CD4-positive, alpha-beta T cell treated with Interleukin-17A for 1 hour (primary cell): Measurements from ENCODE around the gene DNAJC11.
"Not testable (repeated sequence)": the region's sequence is repeated elsewhere in the genome, so short reads cannot be mapped to it uniquely, and the experiment has no call there.

Source experiments
- DNase-seq: peaks from one replicate; pipeline ENCODE4 v3.0.0-alpha.2; 2020

DNAJC11 gene

GRCh38 chr1:6622396-6623152, 79.0 kb downstream of the DNAJC11 start:
- DNase-seq: no peak

- DNase-seq: no peak
Observed at GRCh38 chr1:6621429-6622391, 79.9 kb downstream of the DNAJC11 start.

- DNase-seq: no peak
Observed at GRCh38 chr1:6619045-6619444, 82.6 kb downstream of the DNAJC11 start.

- DNase-seq: peak; percentile 13
Observed at GRCh38 chr1:6614929-6615785, 86.5 kb downstream of the DNAJC11 start.

GRCh38 chr1:6614019-6614928, 87.3 kb downstream of the DNAJC11 start:
- DNase-seq: peak; percentile 60

- DNase-seq: peak; percentile 99
Observed at GRCh38 chr1:6613361-6614018, 88.1 kb downstream of the DNAJC11 start, which contains the start of gene PHF13. TSS of gene PHF13 (plus strand) at chr1:6613731. CDS start at chr1:6614067, 336 bp downstream.

- DNase-seq: peak; percentile 5
Observed at GRCh38 chr1:6612641-6613360, 88.8 kb downstream of the DNAJC11 start.

- no peak for DNase-seq
Observed at GRCh38 chr1:6603915-6604558, 97.6 kb downstream of the DNAJC11 start.

GRCh38 chr1:6603238-6603914, 98.2 kb downstream of the DNAJC11 start:
- peak; percentile 72 for DNase-seq

GRCh38 chr1:6602669-6603237, 98.9 kb downstream of the DNAJC11 start, which contains the start of gene KLHL21:
TSS of gene KLHL21 (minus strand) at chr1:6602869. CDS start at chr1:6602817, 52 bp downstream.
- peak; percentile 85 for DNase-seq

GRCh38 chr1:6601923-6602668, 99.5 kb downstream of the DNAJC11 start:
- DNase-seq: no peak

GRCh38 chr1:6601049-6601922, 100.3 kb downstream of the DNAJC11 start:
- peak; percentile 80 for DNase-seq

- no peak for DNase-seq
Observed at GRCh38 chr1:6600410-6601048, 101.1 kb downstream of the DNAJC11 start.

- DNase-seq: not testable (repeated sequence)
Observed at GRCh38 chr1:6599991-6600390, 101.6 kb downstream of the DNAJC11 start.

GRCh38 chr1:6599141-6599975, 102.3 kb downstream of the DNAJC11 start:
- DNase-seq: peak; percentile 63
